RPMI7951 (cell line): Measurements from ENCODE around the gene P2RX6. TPM values are rescaled to one million over a fixed set of nuclear protein-coding genes. Genes with fewer than 3 reads are reported as not detected.
"Not testable (repeated sequence)": the region's sequence is repeated elsewhere in the genome, so short reads cannot be mapped to it uniquely, and the experiment has no call there.

Experiments
- DNase-seq: peaks from one replicate; pipeline ENCODE4 v3.0.0-alpha.2; 2012; ENCODE audit warnings: low read depth
- total RNA-seq: library from RNA; depleted of rRNA; stranded (reverse); fragments of >200 nt; shearing (Covaris generic); gene quantifications from 2 replicates; pipeline ENCODE4 v1.2.3, GENCODE V29; 2014

Gene P2RX6
- total RNA-seq, 1 experiment from 2014 or later: 7.8 TPM

- no peak for DNase-seq
Measured at GRCh38 chr22:21052715-21053459, 37.9 kb downstream of the P2RX6 start.

GRCh38 chr22:21054046-21054713, 39.2 kb downstream of the P2RX6 start:
- no peak for DNase-seq

GRCh38 chr22:21054714-21055563, 40.0 kb downstream of the P2RX6 start:
- DNase-seq: no peak

- no peak for DNase-seq
Measured at GRCh38 chr22:21055564-21055834, 40.5 kb downstream of the P2RX6 start.

GRCh38 chr22:21055880-21056319, 40.9 kb downstream of the P2RX6 start:
- no peak for DNase-seq

- not testable (repeated sequence) for DNase-seq
Measured at GRCh38 chr22:21060363-21060762, 45.4 kb downstream of the P2RX6 start.

GRCh38 chr22:21061660-21062321, 46.8 kb downstream of the P2RX6 start:
- not testable (repeated sequence) for DNase-seq

GRCh38 chr22:21064425-21064824, 49.5 kb downstream of the P2RX6 start:
- not testable (repeated sequence) for DNase-seq

GRCh38 chr22:21064917-21065864, 50.2 kb downstream of the P2RX6 start:
- DNase-seq: no peak

- DNase-seq: no peak
Measured at GRCh38 chr22:21067075-21067900, 52.3 kb downstream of the P2RX6 start.

- DNase-seq: no peak
Measured at GRCh38 chr22:21067901-21068680, 53.1 kb downstream of the P2RX6 start.

GRCh38 chr22:21068681-21069276, 53.8 kb downstream of the P2RX6 start:
- no peak for DNase-seq

GRCh38 chr22:21069375-21069774, 54.4 kb downstream of the P2RX6 start:
- no peak for DNase-seq

- DNase-seq: no peak
Measured at GRCh38 chr22:21070690-21071615, 56.0 kb downstream of the P2RX6 start.

GRCh38 chr22:21071796-21072195, 56.8 kb downstream of the P2RX6 start:
- DNase-seq: not testable (repeated sequence)

GRCh38 chr22:21073023-21073422, 58.1 kb downstream of the P2RX6 start:
- no peak for DNase-seq

GRCh38 chr22:21073482-21073881, 58.5 kb downstream of the P2RX6 start:
- no peak for DNase-seq
